ENCODE results near the gene IL1RAPL1. TPM values are rescaled to one million over a fixed set of nuclear protein-coding genes. Genes with fewer than 3 reads are reported as not detected.

The IL1RAPL1 gene
- total RNA-seq, 3 donors from 2014 or later = 0.16 to 0.44 TPM; not detected in 1

- Histone ChIP-seq H3K36me3 (no peaks in the 10 kb centered on the region), H3K9me3 (no peaks in the 10 kb centered on the region), H3K27me3 (peaks cover 0 to 10% of the 10 kb centered on the region in 2 donors), H3K4me1 (no peaks in the 10 kb centered on the region), H3K27ac (no peak overlapping the region), H3K4me3 (no peak overlapping the region)
- DNase-seq (ENCODE audit: low spot score in 2 of 2) = no peak
- TF ChIP-seq POLR2A (IDR thresholded peaks at IDR 0.05) (no peak), POLR2AphosphoS5 (IDR thresholded peaks at IDR 0.05) (no peak), CTCF (IDR thresholded peaks at IDR 0.05) (no peak)
- intact Hi-C loops (cut with DNase I; ENCODE audit: low total_unique reads) = no loop called here
Observed at GRCh38 chrX:29530501-29530900, 943.3 kb downstream of the IL1RAPL1 start.

- DNase-seq (ENCODE audit: low spot score in 2 of 2) = no peak
- no peak for TF ChIP-seq POLR2A (IDR thresholded peaks at IDR 0.05)
- TF ChIP-seq POLR2AphosphoS5 (IDR thresholded peaks at IDR 0.05) = no peak
- TF ChIP-seq CTCF (IDR thresholded peaks at IDR 0.05) = no peak
- Histone ChIP-seq H3K36me3 (no peaks in the 10 kb centered on the region), H3K4me1 (no peaks in the 10 kb centered on the region), H3K4me3 (no peak overlapping the region), H3K27ac (no peak overlapping the region), H3K27me3 (peaks cover 0 to 10% of the 10 kb centered on the region in 2 donors), H3K9me3 (no peaks in the 10 kb centered on the region)
- intact Hi-C loops (cut with DNase I; ENCODE audit: low total_unique reads) = no loop called here
Observed at GRCh38 chrX:29531336-29531735, 944.1 kb downstream of the IL1RAPL1 start.

GRCh38 chrX:29535212-29536162, 948.2 kb downstream of the IL1RAPL1 start:
- Histone ChIP-seq H3K4me1 (no peaks in the 10 kb centered on the region), H3K36me3 (no peaks in the 10 kb centered on the region), H3K4me3 (no peak overlapping the region), H3K27ac (no peak overlapping the region), H3K9me3 (no peaks in the 10 kb centered on the region), H3K27me3 (peaks cover 0 to 5% of the 10 kb centered on the region in 2 donors)
- no peak for DNase-seq (ENCODE audit: low spot score in 2 of 2)
- intact Hi-C loops (cut with DNase I; ENCODE audit: low total_unique reads) = no loop called here
- TF ChIP-seq POLR2A (IDR thresholded peaks at IDR 0.05) (no peak), POLR2AphosphoS5 (IDR thresholded peaks at IDR 0.05) (no peak), CTCF (IDR thresholded peaks at IDR 0.05) (no peak)

- intact Hi-C loops (cut with DNase I; ENCODE audit: low total_unique reads) = no loop called here
- Histone ChIP-seq H3K9me3 (no peaks in the 10 kb centered on the region), H3K27me3 (no peaks in the 10 kb centered on the region)
Observed at GRCh38 chrX:29541038-29541437, 953.8 kb downstream of the IL1RAPL1 start.

More at GRCh38 chrX:29541038-29541437, 953.8 kb downstream of the IL1RAPL1 start:
- Histone ChIP-seq H3K4me3 (no peak overlapping the region), H3K27ac (no peak overlapping the region), H3K4me1 (no peaks in the 10 kb centered on the region), H3K36me3 (no peaks in the 10 kb centered on the region)
- TF ChIP-seq POLR2A (IDR thresholded peaks at IDR 0.05) = no peak
- TF ChIP-seq CTCF (IDR thresholded peaks at IDR 0.05) = no peak
- TF ChIP-seq POLR2AphosphoS5 (IDR thresholded peaks at IDR 0.05) = no peak
- no peak for DNase-seq (ENCODE audit: low spot score in 2 of 2)

All from breast epithelium (tissue), 4 donors.